Karpas-422 (cell line): Measurements from ENCODE around the gene TCEANC. TPM values are rescaled to one million over a fixed set of nuclear protein-coding genes. Genes with fewer than 3 reads are reported as not detected.
A peak's percentile ranks its signal among the peaks of the same experiment; 100 is the strongest.

ENCODE experiments used
- DNase-seq: peaks from one replicate; pipeline ENCODE4 v3.0.0-alpha.2; 2015
- H2AFZ ChIP-seq: fragments of 200-600 bp; sonication (generic); 2 replicates; pipeline ENCODE4 v1.6.1; 2014; ENCODE audit warnings: antibody characterized with exemption, low read length, mixed read lengths
- H3K27ac ChIP-seq: fragments of 200-600 bp; sonication (generic); 2 replicates; pipeline ENCODE4 v1.5.1; 2014; ENCODE audit warnings: mild to moderate bottlenecking, low read length, moderate library complexity
- H3K27me3 ChIP-seq: fragments of 200-600 bp; sonication (generic); 2 replicates; pipeline ENCODE4 v1.6.1; 2014; ENCODE audit warnings: low read length, mixed read lengths
- H3K36me3 ChIP-seq: fragments of 200-600 bp; sonication (generic); 2 replicates; pipeline ENCODE4 v1.6.1; 2014; ENCODE audit warnings: low read length, mixed read lengths; ENCODE audit not compliant: insufficient read depth
- H3K4me1 ChIP-seq: fragments of 200-600 bp; sonication (generic); 2 replicates; pipeline ENCODE4 v1.6.1; 2014; ENCODE audit warnings: mild to moderate bottlenecking, low read length, mixed read lengths
- H3K4me2 ChIP-seq: fragments of 200-600 bp; sonication (generic); 2 replicates; pipeline ENCODE4 v1.6.1; 2014; ENCODE audit warnings: low read length, low read depth, mild to moderate bottlenecking; ENCODE audit not compliant: poor library complexity, severe bottlenecking
- H3K4me3 ChIP-seq: fragments of 200-600 bp; sonication (generic); 2 replicates; pipeline ENCODE4 v1.5.1; 2014; ENCODE audit warnings: mild to moderate bottlenecking, antibody characterized with exemption, low read length, mixed read lengths
- H3K79me2 ChIP-seq: fragments of 200-600 bp; sonication (generic); 2 replicates; pipeline ENCODE4 v1.6.1; 2014; ENCODE audit warnings: mild to moderate bottlenecking, low read length, mixed read lengths
- H3K9ac ChIP-seq: fragments of 200-600 bp; sonication (generic); 2 replicates; pipeline ENCODE4 v1.6.0; 2014; ENCODE audit warnings: low read length
- H3K9me2 ChIP-seq: fragments of 200-600 bp; sonication (generic), shearing (Covaris generic); replicated peaks from 2 replicates; pipeline ENCODE4 v1.6.0; 2014; ENCODE audit warnings: mild to moderate bottlenecking, low read length, moderate library complexity; ENCODE audit not compliant: insufficient read depth
- H3K9me3 ChIP-seq: fragments of 300-700, 200-600 bp; sonication (generic); 2 replicates; pipeline ENCODE4 v1.6.1; 2014; ENCODE audit warnings: low read length, mixed read lengths
- H4K20me1 ChIP-seq: fragments of 200-600 bp; sonication (generic); 2 replicates; pipeline ENCODE4 v1.6.1; 2014; ENCODE audit warnings: mild to moderate bottlenecking, antibody characterized with exemption, low read length, low read depth; ENCODE audit not compliant: insufficient read depth
- total RNA-seq: library from RNA; depleted of rRNA; stranded (reverse); fragments of >200 nt; shearing (Covaris generic); gene quantifications from 2 replicates; pipeline ENCODE4 v1.2.3, GENCODE V29; 2014; ENCODE audit warnings: low replicate concordance

Gene TCEANC
- total RNA-seq, 1 experiment from 2014 or later: 4.3 TPM

DNA sequence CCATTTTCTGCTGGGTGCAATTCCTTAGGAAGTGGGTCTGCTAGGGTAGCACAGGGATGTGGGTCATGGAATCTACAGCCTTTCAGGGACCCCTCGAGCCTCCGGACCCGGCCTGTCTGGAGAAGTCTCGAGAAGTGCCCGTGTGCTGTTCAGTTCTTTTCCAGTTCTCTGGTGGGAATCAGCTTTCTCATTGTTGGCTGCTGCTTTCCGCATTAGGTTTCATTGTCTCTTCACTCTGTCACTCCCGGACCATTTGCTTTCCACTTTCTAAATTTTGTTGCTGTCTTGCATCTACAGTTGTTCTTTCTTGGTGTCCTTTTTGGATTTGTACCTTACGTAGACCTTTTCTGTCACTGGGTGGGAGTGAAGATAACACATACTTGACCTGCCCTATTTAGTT is 42.0 kb downstream of the TCEANC start:
- H3K79me2 ChIP-seq: peaks cover 95% of the 10 kb centered on the region
- H3K4me3 ChIP-seq: no peak overlapping the region; the same call in 1 of the 2 replicates
- H2AFZ ChIP-seq: no peak overlapping the region
- peaks cover 20% of the 10 kb centered on the region for H4K20me1 ChIP-seq
- H3K4me1 ChIP-seq: peaks cover 97% of the 10 kb centered on the region
- no peaks in the 10 kb centered on the region for H3K27me3 ChIP-seq
- no peaks in the 10 kb centered on the region for H3K9me2 ChIP-seq
- H3K9me3 ChIP-seq: no peaks in the 10 kb centered on the region
- 0 out of 2 replicates have a peak, but pooled peaks cover 2% of the 10 kb centered on the region for H3K36me3 ChIP-seq
- H3K27ac ChIP-seq: peak overlapping the region; percentile 27; the same call in 1 of the 2 replicates
- no peak overlapping the region for H3K9ac ChIP-seq
- peak overlapping the region; percentile 75 for H3K4me2 ChIP-seq
- no peak for DNase-seq

DNA sequence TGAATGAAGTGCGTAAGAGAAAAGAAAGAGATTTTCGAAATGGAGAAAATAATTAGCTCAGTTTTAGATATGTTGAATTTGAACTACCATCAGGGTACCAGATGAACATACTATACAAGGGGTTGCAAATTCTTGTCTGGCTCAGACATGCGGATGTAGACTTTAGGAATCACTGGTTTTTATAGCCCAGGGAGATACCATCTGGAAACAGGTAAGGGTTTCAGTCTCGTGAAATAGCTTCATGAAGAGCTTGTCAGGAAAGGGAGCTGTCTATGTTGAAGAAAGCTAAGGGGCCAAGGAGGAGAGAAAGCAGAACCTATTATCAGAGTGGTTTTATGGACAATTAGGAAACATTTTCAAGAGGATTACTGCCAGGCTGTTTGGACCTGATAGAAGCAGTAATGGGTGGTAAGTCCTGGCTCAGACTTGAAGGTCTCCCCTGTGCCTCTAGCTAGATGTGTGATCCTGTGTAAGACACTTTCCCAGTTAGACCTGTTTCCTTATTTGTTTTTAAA is 42.7 kb downstream of the TCEANC start:
- no peak overlapping the region for H3K9ac ChIP-seq
- peak overlapping the region; percentile 75 for H3K4me2 ChIP-seq
- H3K9me3 ChIP-seq: no peaks in the 10 kb centered on the region
- H2AFZ ChIP-seq: no peak overlapping the region
- H3K79me2 ChIP-seq: peaks cover 95% of the 10 kb centered on the region
- H3K27ac ChIP-seq: peak overlapping the region; percentile 28; the same call in 1 of the 2 replicates
- DNase-seq: no peak
- H3K27me3 ChIP-seq: no peaks in the 10 kb centered on the region
- H3K36me3 ChIP-seq: 0 out of 2 replicates have a peak, but pooled peaks cover 2% of the 10 kb centered on the region
- peaks cover 20% of the 10 kb centered on the region for H4K20me1 ChIP-seq
- no peaks in the 10 kb centered on the region for H3K9me2 ChIP-seq
- H3K4me3 ChIP-seq: no peak overlapping the region
- peaks cover 97% of the 10 kb centered on the region for H3K4me1 ChIP-seq

DNA sequence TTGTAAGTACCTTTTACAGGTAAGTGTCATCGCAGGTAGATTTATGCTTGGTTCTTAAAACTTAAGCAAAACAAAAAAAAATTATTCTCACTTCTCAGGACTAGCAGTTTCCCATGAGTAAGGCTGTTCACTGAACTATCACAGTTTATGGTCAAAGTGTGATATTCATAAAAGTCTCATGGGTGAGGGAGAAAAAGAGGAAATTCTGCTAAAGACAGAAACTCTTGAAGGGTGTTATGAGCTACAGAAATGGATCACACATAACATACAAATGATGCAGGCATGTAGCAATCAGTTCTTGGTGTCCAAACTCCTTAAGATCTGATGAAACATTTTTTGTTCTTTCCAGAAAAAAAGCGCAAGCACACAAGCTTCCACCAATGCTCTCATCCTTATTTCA is 44.5 kb downstream of the TCEANC start:
- no peak overlapping the region for H2AFZ ChIP-seq
- H3K27me3 ChIP-seq: no peaks in the 10 kb centered on the region
- peak overlapping the region; percentile 29; the same call in 1 of the 2 replicates for H3K4me3 ChIP-seq
- peak overlapping the region; percentile 40 for H3K4me2 ChIP-seq
- H3K9me3 ChIP-seq: no peaks in the 10 kb centered on the region
- no peaks in the 10 kb centered on the region for H3K9me2 ChIP-seq
- H3K9ac ChIP-seq: no peak overlapping the region
- peaks cover 97% of the 10 kb centered on the region for H3K79me2 ChIP-seq
- DNase-seq: peak; percentile 66
- peaks cover 20% of the 10 kb centered on the region for H4K20me1 ChIP-seq
- peak overlapping the region; percentile 80 for H3K27ac ChIP-seq
- 0 out of 2 replicates have a peak, but pooled peaks cover 2% of the 10 kb centered on the region for H3K36me3 ChIP-seq
- peaks cover 91% of the 10 kb centered on the region for H3K4me1 ChIP-seq

DNA sequence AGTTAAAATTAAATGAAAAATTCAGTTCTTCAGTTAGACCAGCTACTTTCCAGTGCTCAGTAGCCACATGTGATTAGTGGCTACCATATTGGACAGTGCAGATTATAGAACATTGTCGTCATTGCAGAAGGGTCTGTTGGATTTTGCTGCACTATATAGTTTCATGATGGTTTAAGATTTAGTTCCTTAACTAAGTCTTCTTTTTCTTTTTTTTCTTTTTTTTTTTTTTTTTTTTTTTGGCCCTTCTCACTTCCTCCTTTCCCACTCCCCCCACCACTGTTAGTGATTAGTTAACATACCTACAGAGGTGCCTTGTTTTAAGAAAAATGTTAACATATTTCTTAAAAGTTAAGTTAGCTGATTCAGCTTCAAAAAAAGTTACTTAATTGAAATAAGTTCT is 45.0 kb downstream of the TCEANC start:
- DNase-seq: peak; percentile 54
- H4K20me1 ChIP-seq: peaks cover 21% of the 10 kb centered on the region
- no peaks in the 10 kb centered on the region for H3K9me2 ChIP-seq
- H3K27ac ChIP-seq: peak overlapping the region; percentile 80
- H3K4me2 ChIP-seq: peak overlapping the region; percentile 40
- H2AFZ ChIP-seq: no peak overlapping the region
- peaks cover 97% of the 10 kb centered on the region for H3K79me2 ChIP-seq
- 0 out of 2 replicates have a peak, but pooled peaks cover 2% of the 10 kb centered on the region for H3K36me3 ChIP-seq
- no peaks in the 10 kb centered on the region for H3K27me3 ChIP-seq
- H3K4me1 ChIP-seq: peaks cover 87% of the 10 kb centered on the region
- H3K9ac ChIP-seq: no peak overlapping the region
- H3K9me3 ChIP-seq: no peaks in the 10 kb centered on the region
- peak overlapping the region; percentile 36; the same call in 1 of the 2 replicates for H3K4me3 ChIP-seq

GRCh38 chrX:13698432-13698831 is 45.5 kb downstream of the TCEANC start:
- no peak overlapping the region for H2AFZ ChIP-seq
- no peaks in the 10 kb centered on the region for H3K9me3 ChIP-seq
- H3K27ac ChIP-seq: peak overlapping the region; percentile 80
- H3K36me3 ChIP-seq: 0 out of 2 replicates have a peak, but pooled peaks cover 2% of the 10 kb centered on the region
- DNase-seq: no peak
- peaks cover 24% of the 10 kb centered on the region for H4K20me1 ChIP-seq
- H3K9me2 ChIP-seq: no peaks in the 10 kb centered on the region
- peak overlapping the region; percentile 36; the same call in 1 of the 2 replicates for H3K4me3 ChIP-seq
- H3K27me3 ChIP-seq: no peaks in the 10 kb centered on the region
- peaks cover 82% of the 10 kb centered on the region for H3K4me1 ChIP-seq
- peak overlapping the region; percentile 40 for H3K4me2 ChIP-seq
- H3K9ac ChIP-seq: no peak overlapping the region
- peaks cover 97% of the 10 kb centered on the region for H3K79me2 ChIP-seq

DNA sequence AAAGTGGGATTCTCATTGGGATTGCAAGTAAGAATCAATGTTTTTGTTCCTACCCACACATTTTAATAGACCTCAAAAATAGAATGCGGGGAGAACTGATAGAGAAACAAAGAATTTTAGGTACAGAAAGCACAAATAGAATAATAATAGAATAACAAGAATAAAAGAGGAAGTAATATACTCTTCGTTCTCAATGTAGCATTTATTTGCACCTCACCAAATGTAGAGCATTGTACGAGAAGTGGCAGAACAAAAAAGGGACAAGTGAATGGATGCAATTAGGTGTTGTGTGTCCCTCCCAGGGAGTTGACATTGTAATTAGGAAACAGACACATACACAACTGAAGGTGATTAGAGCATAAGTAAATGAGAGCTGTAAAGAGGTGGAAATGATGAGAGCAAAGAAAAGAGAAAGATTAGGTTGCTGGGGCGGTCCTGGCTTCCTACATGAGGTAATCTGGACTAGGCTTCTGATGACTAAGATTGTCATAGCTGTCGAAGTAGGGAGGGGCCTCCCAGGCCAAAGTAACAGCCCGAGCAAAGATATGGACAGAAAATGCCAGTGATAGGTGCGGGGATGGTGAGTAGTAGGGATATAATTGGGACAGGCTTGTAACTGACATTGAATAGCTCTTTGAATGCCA is 46.4 kb downstream of the TCEANC start:
- H3K4me1 ChIP-seq: peaks cover 74% of the 10 kb centered on the region
- H3K4me3 ChIP-seq: no peak overlapping the region

DNA sequence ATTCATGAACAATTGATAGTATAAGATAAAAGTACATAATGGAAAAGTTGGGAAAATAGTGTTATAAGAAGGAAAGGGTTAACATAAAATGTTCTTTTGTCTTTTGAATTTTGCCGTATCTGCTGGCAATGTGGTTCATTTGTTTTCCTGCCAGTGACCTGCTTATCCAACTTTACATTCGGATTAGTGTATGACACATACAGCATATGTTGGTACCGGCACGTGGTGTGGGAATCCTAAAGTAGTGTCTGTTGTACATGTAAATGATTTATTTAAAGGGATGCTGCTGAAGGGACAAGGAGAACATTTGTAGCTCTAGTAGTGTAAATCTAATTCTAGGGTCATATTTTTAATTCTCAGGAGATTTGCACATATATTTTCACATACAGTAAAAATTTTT is 47.4 kb downstream of the TCEANC start:
- peaks cover 13% of the 10 kb centered on the region for H4K20me1 ChIP-seq
- H3K27ac ChIP-seq: no peak overlapping the region

More for the DNA sequence above, 46.4 kb downstream of the TCEANC start:
- peaks cover 97% of the 10 kb centered on the region for H3K79me2 ChIP-seq
- no peaks in the 10 kb centered on the region for H3K27me3 ChIP-seq
- H3K36me3 ChIP-seq: 0 out of 2 replicates have a peak, but pooled peaks cover 2% of the 10 kb centered on the region
- H2AFZ ChIP-seq: no peak overlapping the region
- peak; percentile 55 for DNase-seq
- no peak overlapping the region for H3K9ac ChIP-seq
- peak overlapping the region; percentile 80 for H3K27ac ChIP-seq
- no peaks in the 10 kb centered on the region for H3K9me2 ChIP-seq
- H4K20me1 ChIP-seq: peaks cover 20% of the 10 kb centered on the region
- peak overlapping the region; percentile 40 for H3K4me2 ChIP-seq
- no peaks in the 10 kb centered on the region for H3K9me3 ChIP-seq

GRCh38 chrX:13702111-13702789 is 49.3 kb downstream of the TCEANC start:
- no peaks in the 10 kb centered on the region for H3K9me2 ChIP-seq
- H3K9me3 ChIP-seq: no peaks in the 10 kb centered on the region
- H2AFZ ChIP-seq: no peak overlapping the region
- peaks cover 91% of the 10 kb centered on the region for H3K79me2 ChIP-seq
- no peak overlapping the region for H3K9ac ChIP-seq
- H3K27ac ChIP-seq: peak overlapping the region; percentile 16; the same call in 1 of the 2 replicates
- H3K36me3 ChIP-seq: 0 out of 2 replicates have a peak, but pooled peaks cover 5% of the 10 kb centered on the region
- peaks cover 45% of the 10 kb centered on the region for H3K4me1 ChIP-seq
- no peak overlapping the region for H3K4me2 ChIP-seq
- H4K20me1 ChIP-seq: peaks cover 10% of the 10 kb centered on the region
- no peak overlapping the region for H3K4me3 ChIP-seq
- H3K27me3 ChIP-seq: no peaks in the 10 kb centered on the region
- no peak for DNase-seq

More for the DNA sequence above, 47.4 kb downstream of the TCEANC start:
- H2AFZ ChIP-seq: no peak overlapping the region
- H3K36me3 ChIP-seq: 0 out of 2 replicates have a peak, but pooled peaks cover 5% of the 10 kb centered on the region
- DNase-seq: no peak
- H3K9ac ChIP-seq: no peak overlapping the region
- H3K27me3 ChIP-seq: no peaks in the 10 kb centered on the region
- H3K4me3 ChIP-seq: no peak overlapping the region
- H3K4me2 ChIP-seq: no peak overlapping the region
- H3K79me2 ChIP-seq: peaks cover 94% of the 10 kb centered on the region
- H3K9me3 ChIP-seq: no peaks in the 10 kb centered on the region
- no peaks in the 10 kb centered on the region for H3K9me2 ChIP-seq
- peaks cover 63% of the 10 kb centered on the region for H3K4me1 ChIP-seq
